NB4 (cell line): Measurements from ENCODE around the gene EIPR1.

Experiments
- DNase-seq: peaks from one replicate; pipeline ENCODE4 v3.0.0; 2010; ENCODE audit warnings: low read depth
- H3K4me3 ChIP-seq: one replicate; pipeline ENCODE4 v1.5.1; 2011; ENCODE audit warnings: mild to moderate bottlenecking, low read depth, low read length, moderate library complexity
- MYC ChIP-seq: IDR thresholded peaks from 2 replicates; pipeline ENCODE4 v1.6.1; 2011; ENCODE audit warnings: low read depth, low read length
- POLR2A ChIP-seq: IDR thresholded peaks from 2 replicates; pipeline ENCODE4 v1.6.1; 2011; ENCODE audit warnings: mild to moderate bottlenecking; ENCODE audit not compliant: insufficient read length; ENCODE audit errors: extremely low read depth
- TF ChIP-seq, protein P1 (sequence below): IDR thresholded peaks from one replicate; pipeline ENCODE4 v1.5.1; 2012; ENCODE audit warnings: low read depth, low read length
- TF ChIP-seq, protein P2 (sequence below): IDR thresholded peaks from 2 replicates; pipeline ENCODE4 v1.6.1; 2011; ENCODE audit warnings: low read depth, low read length

EIPR1 gene

DNA sequence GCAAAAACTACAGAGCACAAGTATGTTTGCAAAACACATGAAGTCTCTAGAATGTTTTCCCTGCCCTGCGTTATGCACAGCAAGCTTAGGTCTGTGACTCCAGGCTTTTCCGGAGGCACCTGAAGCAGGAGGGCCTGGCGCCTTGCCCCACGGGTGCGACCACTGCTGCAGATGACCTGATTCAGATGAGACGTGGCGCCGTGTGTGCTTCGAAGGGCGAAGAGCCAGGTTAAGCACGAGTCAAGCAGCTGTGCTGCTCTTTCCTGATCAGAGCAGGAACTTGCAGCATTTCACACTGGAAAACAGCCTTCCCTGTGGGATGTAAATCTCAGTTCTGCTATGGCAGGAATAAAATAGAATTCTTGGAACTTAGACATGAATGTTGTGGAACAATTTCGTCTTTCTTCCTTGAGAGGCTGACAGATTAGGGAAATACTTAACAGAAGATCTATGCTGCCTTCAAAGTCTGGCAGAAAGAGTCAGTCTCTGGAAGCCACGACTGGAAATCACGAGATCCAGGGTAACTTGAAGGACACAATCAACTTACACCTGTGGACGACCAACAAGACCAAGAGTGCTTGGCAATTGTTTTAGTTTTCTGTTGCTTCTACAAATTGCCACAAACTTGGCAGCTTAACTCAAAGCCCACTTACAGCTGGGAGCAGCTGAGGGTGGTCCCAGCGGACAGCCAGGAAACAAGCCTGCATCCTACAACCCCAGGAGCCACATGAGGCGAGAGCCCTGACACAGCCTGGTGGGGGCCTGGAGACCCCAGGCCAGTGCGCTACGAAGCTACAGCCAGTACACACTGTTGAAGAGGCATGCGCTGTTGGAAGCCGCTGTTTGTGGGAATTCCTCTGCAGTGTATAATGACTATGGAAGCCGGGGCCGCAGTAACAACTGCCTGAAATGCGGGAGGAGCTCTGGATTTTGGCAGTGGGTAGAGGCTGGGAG lies 42.9 kb downstream of the EIPR1 start:
- TF ChIP-seq, protein P1, sequence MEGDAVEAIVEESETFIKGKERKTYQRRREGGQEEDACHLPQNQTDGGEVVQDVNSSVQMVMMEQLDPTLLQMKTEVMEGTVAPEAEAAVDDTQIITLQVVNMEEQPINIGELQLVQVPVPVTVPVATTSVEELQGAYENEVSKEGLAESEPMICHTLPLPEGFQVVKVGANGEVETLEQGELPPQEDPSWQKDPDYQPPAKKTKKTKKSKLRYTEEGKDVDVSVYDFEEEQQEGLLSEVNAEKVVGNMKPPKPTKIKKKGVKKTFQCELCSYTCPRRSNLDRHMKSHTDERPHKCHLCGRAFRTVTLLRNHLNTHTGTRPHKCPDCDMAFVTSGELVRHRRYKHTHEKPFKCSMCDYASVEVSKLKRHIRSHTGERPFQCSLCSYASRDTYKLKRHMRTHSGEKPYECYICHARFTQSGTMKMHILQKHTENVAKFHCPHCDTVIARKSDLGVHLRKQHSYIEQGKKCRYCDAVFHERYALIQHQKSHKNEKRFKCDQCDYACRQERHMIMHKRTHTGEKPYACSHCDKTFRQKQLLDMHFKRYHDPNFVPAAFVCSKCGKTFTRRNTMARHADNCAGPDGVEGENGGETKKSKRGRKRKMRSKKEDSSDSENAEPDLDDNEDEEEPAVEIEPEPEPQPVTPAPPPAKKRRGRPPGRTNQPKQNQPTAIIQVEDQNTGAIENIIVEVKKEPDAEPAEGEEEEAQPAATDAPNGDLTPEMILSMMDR, result no peak
- TF ChIP-seq POLR2A, result no peak
- TF ChIP-seq, protein P2, sequence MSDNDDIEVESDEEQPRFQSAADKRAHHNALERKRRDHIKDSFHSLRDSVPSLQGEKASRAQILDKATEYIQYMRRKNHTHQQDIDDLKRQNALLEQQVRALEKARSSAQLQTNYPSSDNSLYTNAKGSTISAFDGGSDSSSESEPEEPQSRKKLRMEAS, result no peak
- TF ChIP-seq MYC, result no peak
- H3K4me3 ChIP-seq, result no peak overlapping the region
- DNase-seq, result no peak

DNA sequence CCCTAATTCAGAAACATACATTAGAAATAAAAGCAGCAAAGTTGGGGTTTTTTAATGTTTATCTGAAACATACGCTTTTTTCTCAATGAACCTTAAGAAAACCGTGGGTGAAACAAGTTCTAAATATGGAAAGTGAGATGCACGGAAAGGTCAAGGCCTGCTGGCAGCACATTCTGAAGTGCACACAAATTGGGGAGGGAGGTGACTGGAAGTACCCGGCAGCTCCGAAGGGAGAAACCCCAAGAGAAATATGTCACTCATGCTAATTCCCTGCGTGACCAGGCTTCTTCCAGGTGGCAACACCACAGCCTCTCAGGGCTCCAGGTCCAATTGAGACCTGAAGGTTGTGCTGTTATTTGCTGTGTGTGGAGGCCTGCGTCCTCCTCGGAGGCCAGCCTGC lies 45.5 kb downstream of the EIPR1 start:
- no peak overlapping the region for H3K4me3 ChIP-seq
- TF ChIP-seq MYC, result no peak
- TF ChIP-seq, protein P1, result no peak
- TF ChIP-seq, protein P2, result no peak
- no peak for TF ChIP-seq POLR2A
- no peak for DNase-seq

DNA sequence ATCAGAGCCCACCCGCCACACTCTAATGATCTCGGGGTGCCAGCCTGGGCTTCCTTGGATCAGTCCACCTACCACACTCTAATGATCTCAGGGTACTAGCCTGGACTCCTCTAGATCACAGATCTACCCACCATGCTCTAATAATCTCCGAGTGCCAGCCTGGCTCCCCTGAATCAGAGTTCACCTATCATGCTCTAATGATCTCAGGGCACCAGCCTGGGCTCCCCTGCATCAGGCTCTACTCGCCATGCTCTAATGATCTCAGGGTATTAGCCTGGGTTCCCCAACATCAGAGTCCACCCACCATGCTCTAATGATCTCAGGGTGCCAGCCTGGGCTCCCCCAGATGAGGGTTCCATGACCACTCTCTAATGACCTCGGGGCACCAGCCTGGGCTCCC lies 48.1 kb downstream of the EIPR1 start:
- H3K4me3 ChIP-seq, result no peak overlapping the region
- TF ChIP-seq, protein P2, result no peak
- no peak for TF ChIP-seq MYC
- no peak for TF ChIP-seq POLR2A
- TF ChIP-seq, protein P1, result no peak
- no peak for DNase-seq

DNA sequence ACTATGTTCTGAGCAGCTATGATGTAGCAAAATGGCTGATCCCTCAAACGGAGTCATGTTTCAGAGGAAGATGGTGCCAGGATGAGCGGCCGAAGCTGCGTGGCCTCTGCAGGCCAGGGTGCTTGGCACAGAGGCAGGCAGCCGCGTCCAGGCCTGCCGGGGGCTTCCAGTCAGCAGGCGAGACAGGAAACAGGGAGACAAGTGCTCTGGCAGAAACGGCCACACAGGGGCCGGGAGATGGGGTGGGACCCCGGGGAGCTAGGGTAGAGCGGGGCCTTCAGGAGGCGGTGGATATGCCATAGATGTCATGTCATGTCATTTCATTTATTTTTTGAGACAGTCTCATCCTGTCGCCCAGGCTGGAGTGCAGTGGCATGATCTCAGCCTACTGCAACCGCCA lies 50.7 kb downstream of the EIPR1 start:
- TF ChIP-seq MYC, result no peak
- TF ChIP-seq, protein P1, result no peak
- TF ChIP-seq POLR2A, result no peak
- TF ChIP-seq, protein P2, result no peak
- no peak overlapping the region for H3K4me3 ChIP-seq
- DNase-seq, result no peak

DNA sequence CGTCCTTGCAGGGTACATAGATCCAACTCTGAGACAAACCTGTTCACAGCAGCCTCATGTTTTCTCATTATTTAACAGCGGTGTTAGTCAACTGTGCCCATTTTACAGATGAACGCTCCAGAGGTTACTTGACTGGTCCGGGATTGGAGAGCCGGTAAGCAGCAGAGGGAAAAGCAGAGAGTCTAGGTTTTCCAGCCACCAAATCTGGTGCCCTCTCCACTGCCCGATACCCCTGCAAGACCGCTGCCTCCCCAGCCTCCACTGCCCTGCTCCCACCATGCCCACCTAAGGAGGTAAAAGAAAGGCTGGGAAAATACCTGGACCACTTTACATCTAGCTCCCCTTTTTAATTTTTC lies 51.5 kb downstream of the EIPR1 start:
- no peak overlapping the region for H3K4me3 ChIP-seq
- TF ChIP-seq, protein P2, result no peak
- TF ChIP-seq POLR2A (no peak), MYC (no peak)
- TF ChIP-seq, protein P1, result no peak
- no peak for DNase-seq
